ENCODE measurements around the gene KSR2. TPM values are rescaled to one million over a fixed set of nuclear protein-coding genes. Genes with fewer than 3 reads are reported as not detected.

KSR2 gene
- total RNA-seq, 1 donor from 2014 or later, result 0.69 TPM

DNA sequence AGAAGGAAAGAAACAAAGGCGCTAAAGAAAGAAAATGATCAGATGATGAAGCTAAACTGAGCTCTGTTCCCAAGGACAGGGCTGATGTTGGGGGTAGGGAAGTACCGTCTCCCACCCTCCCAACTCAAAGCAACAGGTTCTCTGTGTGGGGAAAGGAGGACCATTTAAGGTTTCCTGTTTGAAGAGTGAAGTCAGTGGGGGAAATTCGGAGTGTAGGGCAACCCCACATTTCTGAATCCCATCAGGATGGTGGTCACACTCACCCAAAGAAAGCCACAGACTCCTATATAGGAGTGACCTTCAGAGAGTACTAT lies 131.1 kb downstream of the KSR2 start:
- TF ChIP-seq, protein P1, sequence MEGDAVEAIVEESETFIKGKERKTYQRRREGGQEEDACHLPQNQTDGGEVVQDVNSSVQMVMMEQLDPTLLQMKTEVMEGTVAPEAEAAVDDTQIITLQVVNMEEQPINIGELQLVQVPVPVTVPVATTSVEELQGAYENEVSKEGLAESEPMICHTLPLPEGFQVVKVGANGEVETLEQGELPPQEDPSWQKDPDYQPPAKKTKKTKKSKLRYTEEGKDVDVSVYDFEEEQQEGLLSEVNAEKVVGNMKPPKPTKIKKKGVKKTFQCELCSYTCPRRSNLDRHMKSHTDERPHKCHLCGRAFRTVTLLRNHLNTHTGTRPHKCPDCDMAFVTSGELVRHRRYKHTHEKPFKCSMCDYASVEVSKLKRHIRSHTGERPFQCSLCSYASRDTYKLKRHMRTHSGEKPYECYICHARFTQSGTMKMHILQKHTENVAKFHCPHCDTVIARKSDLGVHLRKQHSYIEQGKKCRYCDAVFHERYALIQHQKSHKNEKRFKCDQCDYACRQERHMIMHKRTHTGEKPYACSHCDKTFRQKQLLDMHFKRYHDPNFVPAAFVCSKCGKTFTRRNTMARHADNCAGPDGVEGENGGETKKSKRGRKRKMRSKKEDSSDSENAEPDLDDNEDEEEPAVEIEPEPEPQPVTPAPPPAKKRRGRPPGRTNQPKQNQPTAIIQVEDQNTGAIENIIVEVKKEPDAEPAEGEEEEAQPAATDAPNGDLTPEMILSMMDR (IDR thresholded peaks at IDR 0.05; ENCODE audit: unreplicated experiment), result no peak
- no peak overlapping the region for H3K4me3 Mint-ChIP-seq
- no peaks in the 10 kb centered on the region for H3K4me1 Mint-ChIP-seq
- H3K9me3 Mint-ChIP-seq, result no peaks in the 10 kb centered on the region
- H3K27me3 Mint-ChIP-seq (ENCODE audit: low read depth), result peaks cover 61% of the 10 kb centered on the region
- no peak for DNase-seq (ENCODE audit: low spot score in 2 of 2, unreplicated experiment in 2 of 2)
- H3K36me3 Mint-ChIP-seq, result no peaks in the 10 kb centered on the region
- H3K27ac Mint-ChIP-seq, result no peak overlapping the region

DNA sequence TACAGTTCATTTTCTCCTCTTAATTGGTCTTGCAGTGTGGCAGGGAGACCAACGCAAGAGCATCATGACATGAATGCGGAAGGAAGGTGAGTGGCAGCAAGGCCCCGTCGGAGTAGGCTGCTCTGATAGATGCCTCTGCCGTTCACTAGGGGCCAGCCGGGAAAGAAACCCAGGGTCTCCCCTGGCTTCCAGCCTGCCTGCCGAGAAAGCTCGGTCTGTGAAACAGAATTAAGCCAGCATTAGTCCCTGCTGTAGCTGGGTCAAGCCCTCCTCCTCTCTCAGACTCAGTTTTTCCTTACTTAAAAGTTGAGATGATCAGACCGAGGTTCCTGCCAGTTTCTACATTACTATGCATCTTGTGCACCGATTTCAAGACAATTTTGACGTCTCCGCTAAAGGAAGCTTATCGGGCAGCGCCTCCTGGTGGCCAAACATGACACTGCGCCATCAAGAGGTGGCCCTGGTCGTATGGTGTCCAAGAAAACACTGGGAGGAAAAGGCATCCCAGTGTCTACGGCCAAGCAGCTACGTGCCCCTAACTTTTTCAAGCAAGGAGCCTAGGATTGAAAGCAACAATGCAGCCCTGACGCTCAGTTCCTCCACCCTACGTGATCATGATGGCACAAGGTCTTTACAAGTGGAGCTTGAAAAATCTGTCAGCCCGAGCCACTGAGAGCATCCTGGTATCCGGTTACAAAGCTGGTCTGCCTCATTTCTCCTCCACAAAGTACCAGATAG lies 131.6 kb downstream of the KSR2 start:
- H3K36me3 Mint-ChIP-seq, result no peaks in the 10 kb centered on the region
- no peak overlapping the region for H3K27ac Mint-ChIP-seq
- peaks cover 57% of the 10 kb centered on the region for H3K27me3 Mint-ChIP-seq (ENCODE audit: low read depth)
- H3K4me3 Mint-ChIP-seq, result no peak overlapping the region
- H3K9me3 Mint-ChIP-seq, result no peaks in the 10 kb centered on the region
- peak; percentile 54 to 91 for DNase-seq (ENCODE audit: low spot score in 2 of 2, unreplicated experiment in 2 of 2)
- H3K4me1 Mint-ChIP-seq, result no peaks in the 10 kb centered on the region
- TF ChIP-seq, protein P1 (IDR thresholded peaks at IDR 0.05; ENCODE audit: unreplicated experiment), result peak; percentile 100

DNA sequence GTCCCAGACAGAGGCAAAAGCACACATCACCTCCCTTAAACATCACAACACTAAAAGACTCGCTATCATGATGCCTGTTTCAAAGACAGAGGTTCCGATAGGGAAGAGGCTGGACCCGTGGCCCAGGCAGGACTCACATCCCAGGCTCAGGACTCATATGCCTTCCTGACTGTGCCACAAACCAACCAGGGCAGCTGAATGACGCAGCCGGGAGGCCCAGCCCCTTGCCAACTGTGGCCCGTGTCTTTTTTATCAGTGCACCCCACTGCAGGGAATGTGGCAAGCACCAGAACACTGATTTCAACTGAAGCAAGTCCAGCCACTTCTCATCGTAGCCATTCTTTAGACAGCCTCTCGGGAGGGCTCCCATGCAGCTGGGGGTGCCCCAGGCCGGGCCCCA lies 132.3 kb downstream of the KSR2 start:
- H3K36me3 Mint-ChIP-seq, result no peaks in the 10 kb centered on the region

DNA sequence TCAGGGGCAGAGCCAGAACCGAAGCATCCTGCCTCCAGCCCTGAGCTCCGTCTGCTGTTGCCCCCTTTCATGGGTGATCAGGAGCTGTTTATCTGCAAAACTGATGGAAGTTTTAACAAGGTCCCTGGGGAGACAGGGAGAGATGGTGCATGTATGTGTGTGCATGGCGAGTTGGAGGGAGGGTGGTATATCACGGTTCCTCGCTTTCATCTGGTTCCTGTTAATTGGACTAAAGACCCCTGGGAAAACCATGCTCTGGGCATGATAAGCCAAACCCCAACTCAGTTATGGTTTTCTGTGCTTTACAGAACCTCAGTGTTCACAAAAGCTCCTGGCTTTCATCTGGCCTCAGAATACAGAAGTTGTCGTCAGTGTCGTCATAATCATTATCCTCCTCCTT lies 133.6 kb downstream of the KSR2 start:
- Mint-ChIP-seq H3K4me1 (no peaks in the 10 kb centered on the region), H3K4me3 (no peak overlapping the region), H3K27ac (no peak overlapping the region), H3K36me3 (no peaks in the 10 kb centered on the region), H3K27me3 (ENCODE audit: low read depth) (peaks cover 46% of the 10 kb centered on the region), H3K9me3 (no peaks in the 10 kb centered on the region)
- no peak for DNase-seq (ENCODE audit: low spot score in 2 of 2, unreplicated experiment in 2 of 2)
- TF ChIP-seq, protein P1 (IDR thresholded peaks at IDR 0.05; ENCODE audit: unreplicated experiment), result no peak

More for the DNA sequence above, 132.3 kb downstream of the KSR2 start:
- H3K27me3 Mint-ChIP-seq (ENCODE audit: low read depth), result peaks cover 51% of the 10 kb centered on the region
- no peak overlapping the region for H3K27ac Mint-ChIP-seq
- H3K4me1 Mint-ChIP-seq, result no peaks in the 10 kb centered on the region
- TF ChIP-seq, protein P1 (IDR thresholded peaks at IDR 0.05; ENCODE audit: unreplicated experiment), result no peak
- no peaks in the 10 kb centered on the region for H3K9me3 Mint-ChIP-seq
- DNase-seq (ENCODE audit: low spot score in 2 of 2, unreplicated experiment in 2 of 2), result no peak
- H3K4me3 Mint-ChIP-seq, result no peak overlapping the region

DNA sequence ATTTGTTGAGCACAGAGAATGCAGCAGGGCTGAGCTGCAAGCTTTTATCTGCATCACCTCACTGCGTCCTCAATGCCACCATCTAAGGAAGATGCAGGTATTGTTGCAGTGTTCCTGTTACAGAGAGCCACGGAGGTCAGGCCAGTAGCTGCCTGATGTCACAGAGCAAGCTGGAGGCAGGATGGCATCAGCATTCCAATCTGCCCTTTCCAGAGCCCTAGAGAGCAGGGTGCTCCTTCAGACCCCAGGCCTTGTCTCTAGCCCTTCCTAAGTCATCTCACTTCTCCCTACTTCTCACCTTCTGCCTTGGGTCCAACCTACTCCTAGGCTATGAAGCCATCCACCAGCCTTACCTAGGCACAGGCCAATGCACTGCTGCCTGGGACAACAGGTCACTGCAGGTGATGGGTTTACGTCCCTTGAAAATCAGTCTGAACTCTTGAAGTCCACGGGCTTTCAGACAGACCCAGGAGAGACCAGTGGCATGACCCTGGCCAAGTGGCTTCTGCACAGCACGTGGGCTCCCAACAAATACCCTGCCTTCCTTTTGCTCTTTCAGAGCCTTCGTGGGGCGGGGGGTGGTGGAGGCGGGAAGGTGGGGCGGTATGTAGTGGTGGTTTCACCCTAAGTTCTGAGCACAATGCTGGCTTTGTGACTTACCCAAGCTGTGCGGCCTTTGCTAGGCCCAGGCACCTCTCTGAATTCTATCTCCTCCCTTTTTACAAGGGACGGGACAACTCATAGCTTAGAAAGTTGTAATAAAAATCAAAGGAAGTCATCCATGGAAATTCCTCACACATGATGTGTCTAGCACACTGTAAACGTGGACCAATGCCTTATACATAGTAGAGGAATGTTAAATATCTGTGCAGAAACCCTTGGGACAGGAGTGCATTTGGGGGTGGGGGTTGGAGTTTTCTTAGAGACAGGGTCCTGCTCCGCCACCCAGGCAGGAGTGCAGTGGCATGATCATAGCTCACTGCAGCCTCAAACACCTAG lies 136.0 kb downstream of the KSR2 start:
- peaks cover 8% of the 10 kb centered on the region for H3K9me3 Mint-ChIP-seq
- H3K4me3 Mint-ChIP-seq, result no peak overlapping the region
- no peaks in the 10 kb centered on the region for H3K36me3 Mint-ChIP-seq
- peaks cover 34% of the 10 kb centered on the region for H3K27me3 Mint-ChIP-seq (ENCODE audit: low read depth)
- TF ChIP-seq, protein P1 (IDR thresholded peaks at IDR 0.05; ENCODE audit: unreplicated experiment), result no peak
- H3K27ac Mint-ChIP-seq, result no peak overlapping the region
- no peak for DNase-seq (ENCODE audit: low spot score in 2 of 2, unreplicated experiment in 2 of 2)
- no peaks in the 10 kb centered on the region for H3K4me1 Mint-ChIP-seq
